Panc1 (cell line): Measurements from ENCODE around the gene GANC.

Experiments used
- POLR2AphosphoS5 ChIP-seq: IDR thresholded peaks from 2 replicates; pipeline ENCODE4 v1.6.1; 2012; ENCODE audit warnings: mild to moderate bottlenecking, low read depth, low read length, moderate library complexity
- TF ChIP-seq, protein P1 (sequence below): fragments of 450-650 bp; IDR thresholded peaks from 2 replicates; pipeline ENCODE4 v1.5.1; 2017; ENCODE audit warnings: mild to moderate bottlenecking

GRCh38 chr15:42226648-42227047 is 46.4 kb upstream of the GANC start:
- TF ChIP-seq, protein P1, sequence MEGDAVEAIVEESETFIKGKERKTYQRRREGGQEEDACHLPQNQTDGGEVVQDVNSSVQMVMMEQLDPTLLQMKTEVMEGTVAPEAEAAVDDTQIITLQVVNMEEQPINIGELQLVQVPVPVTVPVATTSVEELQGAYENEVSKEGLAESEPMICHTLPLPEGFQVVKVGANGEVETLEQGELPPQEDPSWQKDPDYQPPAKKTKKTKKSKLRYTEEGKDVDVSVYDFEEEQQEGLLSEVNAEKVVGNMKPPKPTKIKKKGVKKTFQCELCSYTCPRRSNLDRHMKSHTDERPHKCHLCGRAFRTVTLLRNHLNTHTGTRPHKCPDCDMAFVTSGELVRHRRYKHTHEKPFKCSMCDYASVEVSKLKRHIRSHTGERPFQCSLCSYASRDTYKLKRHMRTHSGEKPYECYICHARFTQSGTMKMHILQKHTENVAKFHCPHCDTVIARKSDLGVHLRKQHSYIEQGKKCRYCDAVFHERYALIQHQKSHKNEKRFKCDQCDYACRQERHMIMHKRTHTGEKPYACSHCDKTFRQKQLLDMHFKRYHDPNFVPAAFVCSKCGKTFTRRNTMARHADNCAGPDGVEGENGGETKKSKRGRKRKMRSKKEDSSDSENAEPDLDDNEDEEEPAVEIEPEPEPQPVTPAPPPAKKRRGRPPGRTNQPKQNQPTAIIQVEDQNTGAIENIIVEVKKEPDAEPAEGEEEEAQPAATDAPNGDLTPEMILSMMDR = no peak
- no peak for TF ChIP-seq POLR2AphosphoS5
